Neural cell (in vitro differentiated cells): Measurements from ENCODE around the gene RAPGEF4. TPM values are rescaled to one million over a fixed set of nuclear protein-coding genes. Genes with fewer than 3 reads are reported as not detected.

Experiments used
- H2AFZ ChIP-seq: fragments of 200-600, 300-800 bp; sonication (generic), shearing (Covaris generic); 2 replicates; pipeline ENCODE4 v1.6.0; 2014; ENCODE audit warnings: low read depth, mild to moderate bottlenecking, antibody characterized with exemption, low read length, moderate library complexity
- H3F3A ChIP-seq: fragments of 200-600 bp; shearing (Covaris generic); 2 replicates; pipeline ENCODE4 v1.6.1; 2016; ENCODE audit warnings: mild to moderate bottlenecking, moderate library complexity, mixed read lengths, antibody characterized with exemption, low read length; ENCODE audit not compliant: insufficient read depth, poor library complexity, severe bottlenecking
- H3K27ac ChIP-seq: fragments of 200-600, 300-800 bp; sonication (generic), shearing (Covaris generic); 2 replicates; pipeline ENCODE4 v1.5.1; 2014; ENCODE audit warnings: mild to moderate bottlenecking, low read length, moderate library complexity
- H3K27me3 ChIP-seq: fragments of 300-800, 200-600 bp; sonication (generic), shearing (Covaris generic); 2 replicates; pipeline ENCODE4 v1.6.0; 2014; ENCODE audit warnings: mild to moderate bottlenecking, low read depth, low read length, moderate library complexity; ENCODE audit not compliant: insufficient read depth
- H3K36me3 ChIP-seq: fragments of 300-800, 200-600 bp; sonication (generic), shearing (Covaris generic); 2 replicates; pipeline ENCODE4 v1.5.1; 2014; ENCODE audit warnings: mild to moderate bottlenecking, antibody characterized with exemption, low read length, moderate library complexity; ENCODE audit not compliant: insufficient read depth
- H3K4me2 ChIP-seq: fragments of 300-800, 200-600 bp; sonication (generic), shearing (Covaris generic); 2 replicates; pipeline ENCODE4 v1.6.0; 2014; ENCODE audit warnings: mild to moderate bottlenecking, low read length
- H3K4me3 ChIP-seq: fragments of 300-800, 200-600 bp; sonication (generic), shearing (Covaris generic); 2 replicates; pipeline ENCODE4 v1.5.1; 2014; ENCODE audit warnings: mild to moderate bottlenecking, low read length, moderate library complexity
- H3K79me2 ChIP-seq: fragments of 200-600 bp; shearing (Covaris generic); replicated peaks from 2 replicates; pipeline ENCODE4 v1.6.0; 2014; ENCODE audit warnings: mild to moderate bottlenecking, low read length, moderate library complexity; ENCODE audit not compliant: insufficient read depth
- H3K9ac ChIP-seq: fragments of 300-800, 200-600 bp; sonication (generic), shearing (Covaris generic); 2 replicates; pipeline ENCODE4 v1.6.1; 2016; ENCODE audit warnings: mild to moderate bottlenecking, low read length, mixed read lengths
- H3K9me2 ChIP-seq: fragments of 200-600 bp; shearing (Covaris generic); 2 replicates; pipeline ENCODE4 v1.6.1; 2016; ENCODE audit warnings: mild to moderate bottlenecking, low read length, mixed read lengths; ENCODE audit not compliant: insufficient read depth
- H3K9me3 ChIP-seq: fragments of 200-600, 300-800 bp; sonication (generic), shearing (Covaris generic); 2 replicates; pipeline ENCODE4 v1.6.1; 2016; ENCODE audit warnings: mild to moderate bottlenecking, mixed run types, low read length, moderate library complexity, mixed read lengths
- H4K20me1 ChIP-seq: fragments of 200-600 bp; shearing (Covaris generic); 2 replicates; pipeline ENCODE4 v1.6.1; 2016; ENCODE audit warnings: mild to moderate bottlenecking, mixed run types; ENCODE audit not compliant: insufficient read depth
- CTCF ChIP-seq: fragments of 450-650 bp; IDR thresholded peaks from 2 replicates; pipeline ENCODE4 v1.5.1; 2014; ENCODE audit warnings: antibody characterized with exemption, mild to moderate bottlenecking, moderate library complexity; ENCODE audit not compliant: poor library complexity, severe bottlenecking
- EP300 ChIP-seq: fragments of 450-650 bp; conservative IDR thresholded peaks from 2 replicates; pipeline ENCODE4 v1.6.1; 2014; ENCODE audit warnings: antibody characterized with exemption, mild to moderate bottlenecking, moderate library complexity; ENCODE audit not compliant: poor library complexity, severe bottlenecking
- EZH2 ChIP-seq: fragments of 200-600, 300-800 bp; shearing (Covaris generic), sonication (generic); IDR thresholded peaks from 2 replicates; pipeline ENCODE4 v1.6.1; 2014; ENCODE audit warnings: antibody characterized with exemption, low read length, borderline replicate concordance, mild to moderate bottlenecking; ENCODE audit not compliant: insufficient read depth, poor library complexity, severe bottlenecking
- MXI1 ChIP-seq: fragments of 450-650 bp; conservative IDR thresholded peaks from 2 replicates; pipeline ENCODE4 v1.6.1; 2014; ENCODE audit warnings: antibody characterized with exemption, mild to moderate bottlenecking; ENCODE audit not compliant: poor library complexity, severe bottlenecking
- POLR2AphosphoS5 ChIP-seq: IDR thresholded peaks from 2 replicates; pipeline ENCODE4 v1.6.1; 2012
- RAD21 ChIP-seq: fragments of 450-650 bp; conservative IDR thresholded peaks from 2 replicates; pipeline ENCODE4 v1.6.1; 2014; ENCODE audit warnings: antibody characterized with exemption, mild to moderate bottlenecking, moderate library complexity
- SMC3 ChIP-seq: fragments of 450-650 bp; conservative IDR thresholded peaks from 2 replicates; pipeline ENCODE4 v1.6.1; 2014; ENCODE audit warnings: antibody characterized with exemption, mild to moderate bottlenecking, moderate library complexity; ENCODE audit not compliant: poor library complexity
- TAF1 ChIP-seq: IDR thresholded peaks from 2 replicates; pipeline ENCODE4 v1.6.1; 2012; ENCODE audit warnings: low read depth
- polyA plus RNA-seq: library from polyadenylated mRNA; depleted of rRNA; stranded (reverse); fragments of >200 nt; gene quantifications from 2 replicates; pipeline ENCODE4 v1.2.3, GENCODE V29; 2014
- TF ChIP-seq, protein P1 (sequence below): IDR thresholded peaks from 2 replicates; pipeline ENCODE4 v1.6.1; 2012; ENCODE audit warnings: borderline replicate concordance

Gene RAPGEF4
- polyA plus RNA-seq, 1 donor from 2014 or later = 10.4 TPM

DNA sequence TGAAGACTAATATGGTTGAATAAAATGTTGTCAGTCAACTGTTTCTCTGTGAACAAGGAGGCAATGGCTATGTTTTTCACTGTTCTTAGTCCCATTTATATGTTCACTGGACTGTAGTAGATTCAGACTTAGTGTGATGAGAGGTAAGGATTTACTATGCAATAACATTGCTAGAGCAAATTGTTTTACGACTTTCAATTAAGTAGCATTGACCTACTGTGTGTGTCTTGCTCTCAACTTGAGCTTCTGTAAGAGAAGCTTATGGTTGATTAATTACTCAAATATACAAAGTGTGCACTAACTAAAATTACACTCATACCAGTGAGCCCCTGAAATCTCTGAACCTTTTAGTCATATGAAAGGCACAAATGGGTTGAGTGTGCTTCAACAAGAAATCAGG is 168.6 kb downstream of the RAPGEF4 start:
- Histone ChIP-seq H3K36me3 (no peaks in the 10 kb centered on the region), H4K20me1 (no peaks in the 10 kb centered on the region), H3K79me2 (no peaks in the 10 kb centered on the region), H3K9me2 (no peaks in the 10 kb centered on the region), H3F3A (no peaks in the 10 kb centered on the region), H2AFZ (no peak overlapping the region), H3K27ac (no peak overlapping the region), H3K4me3 (no peak overlapping the region), H3K4me2 (no peak overlapping the region), H3K9ac (no peak overlapping the region), H3K9me3 (no peaks in the 10 kb centered on the region), H3K27me3 (no peaks in the 10 kb centered on the region)
- TF ChIP-seq EP300 (no peak), RAD21 (no peak), POLR2AphosphoS5 (no peak), SMC3 (no peak), MXI1 (no peak), CTCF (no peak), TAF1 (no peak), EZH2 (no peak)
- TF ChIP-seq, protein P1, sequence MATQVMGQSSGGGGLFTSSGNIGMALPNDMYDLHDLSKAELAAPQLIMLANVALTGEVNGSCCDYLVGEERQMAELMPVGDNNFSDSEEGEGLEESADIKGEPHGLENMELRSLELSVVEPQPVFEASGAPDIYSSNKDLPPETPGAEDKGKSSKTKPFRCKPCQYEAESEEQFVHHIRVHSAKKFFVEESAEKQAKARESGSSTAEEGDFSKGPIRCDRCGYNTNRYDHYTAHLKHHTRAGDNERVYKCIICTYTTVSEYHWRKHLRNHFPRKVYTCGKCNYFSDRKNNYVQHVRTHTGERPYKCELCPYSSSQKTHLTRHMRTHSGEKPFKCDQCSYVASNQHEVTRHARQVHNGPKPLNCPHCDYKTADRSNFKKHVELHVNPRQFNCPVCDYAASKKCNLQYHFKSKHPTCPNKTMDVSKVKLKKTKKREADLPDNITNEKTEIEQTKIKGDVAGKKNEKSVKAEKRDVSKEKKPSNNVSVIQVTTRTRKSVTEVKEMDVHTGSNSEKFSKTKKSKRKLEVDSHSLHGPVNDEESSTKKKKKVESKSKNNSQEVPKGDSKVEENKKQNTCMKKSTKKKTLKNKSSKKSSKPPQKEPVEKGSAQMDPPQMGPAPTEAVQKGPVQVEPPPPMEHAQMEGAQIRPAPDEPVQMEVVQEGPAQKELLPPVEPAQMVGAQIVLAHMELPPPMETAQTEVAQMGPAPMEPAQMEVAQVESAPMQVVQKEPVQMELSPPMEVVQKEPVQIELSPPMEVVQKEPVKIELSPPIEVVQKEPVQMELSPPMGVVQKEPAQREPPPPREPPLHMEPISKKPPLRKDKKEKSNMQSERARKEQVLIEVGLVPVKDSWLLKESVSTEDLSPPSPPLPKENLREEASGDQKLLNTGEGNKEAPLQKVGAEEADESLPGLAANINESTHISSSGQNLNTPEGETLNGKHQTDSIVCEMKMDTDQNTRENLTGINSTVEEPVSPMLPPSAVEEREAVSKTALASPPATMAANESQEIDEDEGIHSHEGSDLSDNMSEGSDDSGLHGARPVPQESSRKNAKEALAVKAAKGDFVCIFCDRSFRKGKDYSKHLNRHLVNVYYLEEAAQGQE = no peak

DNA sequence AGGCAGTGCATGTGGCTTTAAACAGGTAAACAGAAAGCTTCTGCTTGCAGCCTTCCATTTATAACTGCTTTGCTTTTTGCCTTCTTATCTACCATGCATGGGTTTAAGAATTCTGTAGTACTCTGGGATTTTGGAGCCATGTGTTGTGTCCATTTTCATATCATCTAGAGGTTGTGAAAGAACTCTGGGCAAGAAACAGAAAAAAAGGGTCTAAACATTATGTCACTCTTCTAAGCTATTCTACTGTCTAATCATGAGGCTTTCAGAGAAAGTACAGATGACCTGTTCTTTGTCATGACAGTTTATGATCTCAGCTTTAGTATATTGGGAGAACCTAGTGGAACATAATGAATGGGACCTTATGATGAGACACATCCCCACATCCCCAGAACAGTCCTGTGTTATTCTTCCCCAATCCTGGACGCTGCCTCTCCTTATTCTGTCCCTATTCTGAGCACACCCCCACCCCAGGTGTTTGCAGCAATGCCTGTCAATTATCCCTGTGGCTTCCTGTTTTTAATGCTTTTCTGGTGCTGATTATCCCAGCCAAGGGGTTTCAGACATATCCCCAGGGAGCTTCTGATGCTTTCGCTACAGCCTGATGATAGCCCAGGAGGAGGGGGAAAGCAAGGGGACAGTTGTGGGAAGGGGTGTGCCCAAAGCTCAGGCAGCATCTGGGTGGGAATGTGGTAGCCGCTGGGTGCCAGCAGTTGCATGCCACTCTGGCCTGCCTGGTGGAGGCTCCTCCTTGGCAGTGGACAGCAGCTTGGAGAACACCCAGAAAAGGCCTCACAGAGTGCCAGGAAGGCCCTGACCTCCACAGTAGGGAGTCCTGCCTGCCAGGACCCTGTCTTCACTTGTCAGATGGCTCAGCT is 170.5 kb downstream of the RAPGEF4 start:
- TF ChIP-seq SMC3 = no peak
- no peak for TF ChIP-seq TAF1
- no peak for TF ChIP-seq RAD21
- no peak for TF ChIP-seq EZH2
- TF ChIP-seq POLR2AphosphoS5 = no peak
- TF ChIP-seq, protein P1 = no peak
- Histone ChIP-seq H3K4me2 (no peak overlapping the region), H3K9me3 (no peaks in the 10 kb centered on the region), H3K9ac (no peak overlapping the region), H4K20me1 (no peaks in the 10 kb centered on the region), H3K27ac (no peak overlapping the region), H3F3A (no peaks in the 10 kb centered on the region), H3K4me3 (no peak overlapping the region), H3K27me3 (no peaks in the 10 kb centered on the region), H3K79me2 (no peaks in the 10 kb centered on the region), H3K36me3 (no peaks in the 10 kb centered on the region), H2AFZ (no peak overlapping the region), H3K9me2 (no peaks in the 10 kb centered on the region)
